ENCODE measurements around the gene USP10. TPM values are rescaled to one million over a fixed set of nuclear protein-coding genes. Genes with fewer than 3 reads are reported as not detected.

USP10 gene
- total RNA-seq, 1 experiment from 2014 or later = 203 TPM

- Histone ChIP-seq H2AFZ (ENCODE audit: low read length) (no peak overlapping the region), H3K27ac (ENCODE audit: insufficient read length, low read depth, low read length) (no peak overlapping the region), H3K79me2 (ENCODE audit: insufficient read depth, low read length) (no peaks in the 10 kb centered on the region), H3K23me2 (ENCODE audit: insufficient read length, low read depth, low read length, poor library complexity, severe bottlenecking) (no peaks in the 10 kb centered on the region), H2AK5ac (ENCODE audit: insufficient read length, low read length) (no peak overlapping the region), H3K56ac (ENCODE audit: insufficient read length, low read depth, low read length) (no peak overlapping the region), H3K4me2 (ENCODE audit: insufficient read depth, insufficient read length, low read length) (no peak overlapping the region), H2BK15ac (ENCODE audit: low read depth, low read length) (no peak overlapping the region; the same call in 1 of the 2 replicates), H4K20me1 (ENCODE audit: control insufficient read depth, insufficient read depth, insufficient read length) (peaks cover 2% of the 10 kb centered on the region), H3K79me1 (ENCODE audit: insufficient read depth, low read depth, low read length, poor library complexity, severe bottlenecking) (no peaks in the 10 kb centered on the region), H2BK120ac (ENCODE audit: low read depth, low read length, poor library complexity, severe bottlenecking) (no peak overlapping the region), H4K5ac (ENCODE audit: insufficient read length, low read depth, low read length) (no peak overlapping the region), H4K8ac (replicated peaks; ENCODE audit: insufficient read length, low read depth, low read length) (no peak overlapping the region), H3K4ac (ENCODE audit: low read depth, low read length) (no peak overlapping the region), H2BK12ac (ENCODE audit: insufficient read length, low read depth, low read length) (no peak overlapping the region), H3K27me3 (ENCODE audit: insufficient read depth, low read length) (no peaks in the 10 kb centered on the region), H2BK20ac (ENCODE audit: low read depth, low read length, poor library complexity, severe bottlenecking) (no peak overlapping the region), H3K23ac (ENCODE audit: insufficient read length, low read depth, low read length) (no peak overlapping the region), H2BK5ac (ENCODE audit: insufficient read length, low read length) (no peak overlapping the region), H3K9ac (ENCODE audit: extremely low read depth, insufficient read length, low read length) (no peak overlapping the region), H3K9me3 (ENCODE audit: control insufficient read depth, low read depth, low read length) (no peaks in the 10 kb centered on the region), H3K14ac (ENCODE audit: insufficient read depth, low read length) (no peak overlapping the region), H4K91ac (ENCODE audit: insufficient read length, low read depth, low read length) (no peak overlapping the region), H3K4me1 (ENCODE audit: insufficient read depth, low read length) (no peaks in the 10 kb centered on the region), H3T11ph (ENCODE audit: low read length) (no peak overlapping the region), H3K18ac (ENCODE audit: insufficient read length, low read depth, low read length) (no peak overlapping the region)
- WGBS (ENCODE audit: extremely low coverage, insufficient read length, low lambda C conversion rate) = no CpG with 5 or more reads among the region's 51 CpGs
- Mint-ChIP-seq H3K9me3 (no peaks in the 10 kb centered on the region), H3K27ac (peak overlapping the region in 1 of 3 experiments; percentile 74; a peak in 2 of 7 replicates), H3K27me3 (ENCODE audit: low read depth) (no peaks in the 10 kb centered on the region), H3K4me1 (peaks cover 10 to 13% of the 10 kb centered on the region in 2 experiments), H3K36me3 (ENCODE audit: insufficient read depth in 1 of 3, low read depth in 3 of 3) (peaks cover 29 to 56% (median 55%) of the 10 kb centered on the region in 3 experiments), H3K4me3 (no peak overlapping the region)
- no peak for TF ChIP-seq CTCF (conservative IDR thresholded peaks at IDR 0.05)
- DNase-seq = no peak
Measured at GRCh38 chr16:84661418-84662060, 38.3 kb upstream of the USP10 start.

Data from H9 (cell line).